Neutrophil (primary cell): ENCODE data around the gene NAGLU.
"Not testable (repeated sequence)": the region's sequence is repeated elsewhere in the genome, so short reads cannot be mapped to it uniquely, and the experiment has no call there.

Experiments
- H3K27ac ChIP-seq: fragments of 200-600 bp; sonication (generic); 2 replicates; pipeline ENCODE4 v1.5.1; 2016; ENCODE audit warnings: mild to moderate bottlenecking, moderate library complexity
- H3K27me3 ChIP-seq: fragments of 200-600 bp; sonication (generic); 2 replicates; pipeline ENCODE4 v1.6.0; 2016; ENCODE audit warnings: mild to moderate bottlenecking
- H3K36me3 ChIP-seq: fragments of 200-600 bp; sonication (generic); 2 replicates; pipeline ENCODE4 v1.5.1; 2017
- H3K4me1 ChIP-seq, 2 experiments: fragments of 200-600 bp in 1 of 2; sonication (generic) in 1 of 2; 1 replicate in 1 of 2; 2 replicates in 1 of 2; pipeline versions ENCODE4 v1.5.1 to v1.6.1; 2013 to 2016; ENCODE audit warnings: low read depth in 1 of 2, low read length in 1 of 2, mild to moderate bottlenecking in 1 of 2, moderate library complexity in 1 of 2; ENCODE audit not compliant: control insufficient read depth in 1 of 2, insufficient read depth in 1 of 2
- H3K4me3 ChIP-seq, 2 experiments: fragments of 200-600 bp in 1 of 2; sonication (generic) in 1 of 2; 1 replicate in 1 of 2; 2 replicates in 1 of 2; pipeline ENCODE4 v1.5.1; 2013 to 2016; ENCODE audit warnings: low read depth in 1 of 2, low read length in 1 of 2, mild to moderate bottlenecking in 1 of 2, moderate library complexity in 1 of 2
- H3K9me3 ChIP-seq: fragments of 200-600 bp; sonication (generic); 2 replicates; pipeline ENCODE4 v1.5.1; 2016
- TF ChIP-seq, protein P1 (sequence below): fragments of 200-600 bp; sonication (generic); IDR thresholded peaks from 2 replicates; pipeline ENCODE4 v1.5.1; 2016; ENCODE audit warnings: antibody characterized with exemption

The NAGLU gene

GRCh38 chr17:42541041-42541833 lies 5.2 kb downstream of the NAGLU start:
- no peak overlapping the region for H3K27ac ChIP-seq
- no peak overlapping the region for H3K4me3 ChIP-seq
- no peaks in the 10 kb centered on the region for H3K27me3 ChIP-seq
- H3K9me3 ChIP-seq, result no peaks in the 10 kb centered on the region
- peaks cover 8 to 10% of the 10 kb centered on the region in 2 experiments for H3K4me1 ChIP-seq
- TF ChIP-seq, protein P1, sequence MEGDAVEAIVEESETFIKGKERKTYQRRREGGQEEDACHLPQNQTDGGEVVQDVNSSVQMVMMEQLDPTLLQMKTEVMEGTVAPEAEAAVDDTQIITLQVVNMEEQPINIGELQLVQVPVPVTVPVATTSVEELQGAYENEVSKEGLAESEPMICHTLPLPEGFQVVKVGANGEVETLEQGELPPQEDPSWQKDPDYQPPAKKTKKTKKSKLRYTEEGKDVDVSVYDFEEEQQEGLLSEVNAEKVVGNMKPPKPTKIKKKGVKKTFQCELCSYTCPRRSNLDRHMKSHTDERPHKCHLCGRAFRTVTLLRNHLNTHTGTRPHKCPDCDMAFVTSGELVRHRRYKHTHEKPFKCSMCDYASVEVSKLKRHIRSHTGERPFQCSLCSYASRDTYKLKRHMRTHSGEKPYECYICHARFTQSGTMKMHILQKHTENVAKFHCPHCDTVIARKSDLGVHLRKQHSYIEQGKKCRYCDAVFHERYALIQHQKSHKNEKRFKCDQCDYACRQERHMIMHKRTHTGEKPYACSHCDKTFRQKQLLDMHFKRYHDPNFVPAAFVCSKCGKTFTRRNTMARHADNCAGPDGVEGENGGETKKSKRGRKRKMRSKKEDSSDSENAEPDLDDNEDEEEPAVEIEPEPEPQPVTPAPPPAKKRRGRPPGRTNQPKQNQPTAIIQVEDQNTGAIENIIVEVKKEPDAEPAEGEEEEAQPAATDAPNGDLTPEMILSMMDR, result no peak
- peaks cover 50% of the 10 kb centered on the region for H3K36me3 ChIP-seq

DNA sequence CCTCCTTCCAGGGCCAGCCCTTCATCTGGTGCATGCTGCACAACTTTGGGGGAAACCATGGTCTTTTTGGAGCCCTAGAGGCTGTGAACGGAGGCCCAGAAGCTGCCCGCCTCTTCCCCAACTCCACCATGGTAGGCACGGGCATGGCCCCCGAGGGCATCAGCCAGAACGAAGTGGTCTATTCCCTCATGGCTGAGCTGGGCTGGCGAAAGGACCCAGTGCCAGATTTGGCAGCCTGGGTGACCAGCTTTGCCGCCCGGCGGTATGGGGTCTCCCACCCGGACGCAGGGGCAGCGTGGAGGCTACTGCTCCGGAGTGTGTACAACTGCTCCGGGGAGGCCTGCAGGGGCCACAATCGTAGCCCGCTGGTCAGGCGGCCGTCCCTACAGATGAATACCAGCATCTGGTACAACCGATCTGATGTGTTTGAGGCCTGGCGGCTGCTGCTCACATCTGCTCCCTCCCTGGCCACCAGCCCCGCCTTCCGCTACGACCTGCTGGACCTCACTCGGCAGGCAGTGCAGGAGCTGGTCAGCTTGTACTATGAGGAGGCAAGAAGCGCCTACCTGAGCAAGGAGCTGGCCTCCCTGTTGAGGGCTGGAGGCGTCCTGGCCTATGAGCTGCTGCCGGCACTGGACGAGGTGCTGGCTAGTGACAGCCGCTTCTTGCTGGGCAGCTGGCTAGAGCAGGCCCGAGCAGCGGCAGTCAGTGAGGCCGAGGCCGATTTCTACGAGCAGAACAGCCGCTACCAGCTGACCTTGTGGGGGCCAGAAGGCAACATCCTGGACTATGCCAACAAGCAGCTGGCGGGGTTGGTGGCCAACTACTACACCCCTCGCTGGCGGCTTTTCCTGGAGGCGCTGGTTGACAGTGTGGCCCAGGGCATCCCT lies 7.4 kb downstream of the NAGLU start:
- Histone ChIP-seq H3K27ac (no peak overlapping the region), H3K9me3 (no peaks in the 10 kb centered on the region), H3K27me3 (peaks cover 10% of the 10 kb centered on the region), H3K4me1 (peaks cover 0 to 6% of the 10 kb centered on the region in 2 experiments), H3K36me3 (peaks cover 50% of the 10 kb centered on the region), H3K4me3 (no peak overlapping the region)
- TF ChIP-seq, protein P1, result no peak

GRCh38 chr17:42544874-42545283 lies 8.8 kb downstream of the NAGLU start:
- TF ChIP-seq, protein P1, result no peak
- Histone ChIP-seq H3K27ac (no peak overlapping the region), H3K36me3 (peaks cover 40% of the 10 kb centered on the region), H3K9me3 (no peaks in the 10 kb centered on the region), H3K4me3 (no peak overlapping the region), H3K27me3 (peaks cover 20% of the 10 kb centered on the region), H3K4me1 (peaks cover 5 to 9% of the 10 kb centered on the region in 2 experiments)

DNA sequence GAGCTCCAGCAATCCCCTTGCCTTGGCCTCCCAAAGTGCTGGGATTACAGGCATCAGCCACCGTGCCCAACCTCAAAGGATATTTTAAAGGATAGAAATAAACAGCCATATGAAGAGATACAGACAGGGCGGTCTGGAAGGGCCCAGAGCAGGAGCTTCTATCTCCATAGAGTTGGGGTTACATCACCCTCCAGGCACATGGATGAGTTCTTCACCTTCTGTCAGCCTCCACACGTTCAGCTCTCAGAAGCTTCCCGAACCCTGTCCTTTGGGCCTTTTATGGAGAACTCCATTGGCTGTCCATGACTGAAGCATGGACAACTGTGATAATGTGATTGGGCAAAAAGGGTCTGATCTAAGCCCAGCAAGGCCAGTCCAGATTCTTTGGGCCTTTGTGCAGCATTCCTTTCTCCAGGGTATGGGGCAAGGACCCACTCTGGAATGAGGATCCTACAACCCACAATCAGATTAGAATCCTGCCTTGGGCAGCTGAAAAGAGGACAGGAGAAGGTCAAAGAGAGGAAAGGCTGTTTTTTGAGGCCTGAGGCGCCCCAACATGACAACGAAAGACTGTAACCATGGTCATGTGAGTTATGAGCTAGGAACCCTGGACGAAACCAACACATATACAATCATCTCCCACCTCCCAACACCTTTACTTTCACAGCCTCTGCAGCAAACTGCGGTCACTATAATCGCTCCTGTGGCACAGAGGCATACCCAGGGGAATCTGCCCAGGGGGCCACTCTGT lies 9.9 kb downstream of the NAGLU start:
- H3K4me1 ChIP-seq, H3K4me3 ChIP-seq, H3K27ac ChIP-seq, H3K9me3 ChIP-seq: not testable (repeated sequence)
- Histone ChIP-seq H3K27me3 (peaks cover 20% of the 10 kb centered on the region), H3K36me3 (peaks cover 38% of the 10 kb centered on the region)

DNA sequence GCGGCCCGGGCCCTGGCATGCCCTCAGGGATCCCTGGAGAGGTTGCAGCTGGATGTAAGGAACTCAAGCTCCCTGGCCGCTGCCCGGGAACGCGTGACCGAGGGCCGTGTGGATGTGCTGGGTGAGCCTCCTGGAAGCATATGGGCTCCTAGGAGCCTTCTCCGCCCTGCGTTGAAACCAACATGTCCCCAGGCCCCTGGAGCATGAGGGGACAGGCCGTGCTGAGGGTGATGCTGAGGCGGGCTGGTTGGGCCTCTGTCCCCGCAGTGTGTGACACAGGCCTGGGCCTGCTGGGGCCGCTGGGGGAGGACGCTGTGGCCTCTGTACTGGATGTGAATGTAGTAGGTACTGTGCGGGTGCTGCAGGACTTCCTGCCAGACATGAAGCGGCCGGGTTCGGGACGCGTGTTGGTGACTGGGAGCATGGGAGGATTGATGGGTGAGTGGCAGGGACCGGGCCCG lies 11.0 kb downstream of the NAGLU start:
- Histone ChIP-seq H3K36me3 (peaks cover 28% of the 10 kb centered on the region), H3K27ac (no peak overlapping the region), H3K4me3 (no peak overlapping the region), H3K27me3 (peaks cover 20% of the 10 kb centered on the region), H3K4me1 (peaks cover 5 to 9% of the 10 kb centered on the region in 2 experiments), H3K9me3 (no peaks in the 10 kb centered on the region)
- TF ChIP-seq, protein P1, result no peak
